GM19238 (cell line): ENCODE measurements around the gene TROAP.

Source experiments
- DNase-seq: peaks from one replicate; pipeline ENCODE4 v3.0.0; 2011; ENCODE audit warnings: low spot score; ENCODE audit not compliant: insufficient read length

Gene TROAP

GRCh38 chr12:49342914-49343731 lies 20.1 kb downstream of the TROAP start:
- no peak for DNase-seq

- DNase-seq, result no peak
These were observed 21.5 kb downstream of the TROAP start for GRCh38 chr12:49344486-49345050.

GRCh38 chr12:49345051-49345824 lies 22.2 kb downstream of the TROAP start:
- peak; percentile 58 for DNase-seq

GRCh38 chr12:49345825-49346658 lies 23.0 kb downstream of the TROAP start:
- no peak for DNase-seq

- no peak for DNase-seq
These were observed 23.7 kb downstream of the TROAP start, which contains the start of gene DNAJC22 for GRCh38 chr12:49346659-49347310. DNAJC22 (plus strand) TSS chr12:49346888; CDS start chr12:49348873, 1,985 bp downstream.

- DNase-seq, result peak; percentile 87
These were observed 24.5 kb downstream of the TROAP start for GRCh38 chr12:49347311-49348193.

- no peak for DNase-seq
These were observed 25.7 kb downstream of the TROAP start for GRCh38 chr12:49348781-49349180.

GRCh38 chr12:49349266-49349665 lies 26.2 kb downstream of the TROAP start:
- DNase-seq, result no peak

- no peak for DNase-seq
These were observed 29.3 kb downstream of the TROAP start for GRCh38 chr12:49352351-49352750.

- no peak for DNase-seq
These were observed 32.9 kb downstream of the TROAP start for GRCh38 chr12:49355913-49356312.

- DNase-seq, result no peak
These were observed 34.1 kb downstream of the TROAP start for GRCh38 chr12:49357103-49357678.

GRCh38 chr12:49358483-49359141 lies 35.6 kb downstream of the TROAP start:
- DNase-seq, result no peak

GRCh38 chr12:49359671-49360070 lies 36.6 kb downstream of the TROAP start:
- DNase-seq, result no peak

- no peak for DNase-seq
These were observed 39.0 kb downstream of the TROAP start for GRCh38 chr12:49362077-49362476.

- no peak for DNase-seq
These were observed 41.9 kb downstream of the TROAP start for GRCh38 chr12:49364989-49365388.

- DNase-seq, result no peak
These were observed 42.5 kb downstream of the TROAP start for GRCh38 chr12:49365542-49365941.

GRCh38 chr12:49366096-49366651 lies 43.1 kb downstream of the TROAP start:
- DNase-seq, result no peak

- DNase-seq, result peak; percentile 93
These were observed 43.8 kb downstream of the TROAP start for GRCh38 chr12:49366652-49367380.
